NT2/D1 (cell line): ENCODE data around the gene CCL2.

Source experiments
- SUZ12 ChIP-seq: IDR thresholded peaks from 2 replicates; pipeline ENCODE4 v1.6.1; 2011; ENCODE audit not compliant: insufficient read length, insufficient read depth; ENCODE audit errors: extremely low read depth
- ZNF274 ChIP-seq: IDR thresholded peaks from 2 replicates; pipeline ENCODE4 v1.6.1; 2011; ENCODE audit warnings: mild to moderate bottlenecking, low read depth, low read length

DNA sequence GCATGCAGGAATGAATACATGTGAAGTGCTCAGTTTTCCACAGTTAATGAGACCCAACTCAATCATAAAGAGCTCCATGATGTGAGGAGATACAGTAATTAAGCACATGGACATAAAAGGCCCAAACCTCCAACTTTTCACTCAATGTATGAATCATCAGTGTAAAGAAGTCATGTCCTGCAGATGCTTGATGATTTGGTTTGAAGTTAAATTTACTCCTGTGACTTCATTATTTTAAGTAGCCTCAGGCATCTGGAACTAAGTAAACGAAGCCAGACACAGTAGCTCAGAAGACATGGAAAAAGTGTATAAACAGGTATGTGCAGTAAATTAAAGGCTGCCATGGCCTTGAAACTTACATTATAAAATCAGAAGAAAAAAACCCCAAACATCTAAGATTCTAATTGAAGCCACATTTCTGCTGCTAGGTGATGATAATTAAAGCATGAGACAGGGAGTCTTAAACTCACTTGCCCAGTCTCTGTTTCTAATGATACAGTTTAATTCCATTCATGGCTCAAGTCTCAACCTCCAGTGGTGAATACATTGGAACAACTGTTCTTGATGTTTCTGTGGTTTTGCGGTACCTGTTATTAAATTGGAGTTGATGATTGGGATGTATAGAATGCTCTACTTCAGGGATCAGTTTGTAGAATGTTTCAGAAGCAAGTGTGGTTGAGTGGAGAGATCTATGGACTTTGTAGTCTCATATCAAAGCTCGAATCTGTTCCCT is 28.9 kb upstream of the CCL2 start:
- TF ChIP-seq ZNF274 = no peak
- TF ChIP-seq SUZ12 = no peak
